ENCODE measurements around the gene DMPK. TPM values are rescaled to one million over a fixed set of nuclear protein-coding genes. Genes with fewer than 3 reads are reported as not detected.

Gene DMPK
- total and polyA plus RNA-seq, 9 of the 15 experiments (the other 6 are each of a cell fraction or from before 2014, with no cell fraction given) = 0.24 to 31.3 (median 7.3) TPM

DNA sequence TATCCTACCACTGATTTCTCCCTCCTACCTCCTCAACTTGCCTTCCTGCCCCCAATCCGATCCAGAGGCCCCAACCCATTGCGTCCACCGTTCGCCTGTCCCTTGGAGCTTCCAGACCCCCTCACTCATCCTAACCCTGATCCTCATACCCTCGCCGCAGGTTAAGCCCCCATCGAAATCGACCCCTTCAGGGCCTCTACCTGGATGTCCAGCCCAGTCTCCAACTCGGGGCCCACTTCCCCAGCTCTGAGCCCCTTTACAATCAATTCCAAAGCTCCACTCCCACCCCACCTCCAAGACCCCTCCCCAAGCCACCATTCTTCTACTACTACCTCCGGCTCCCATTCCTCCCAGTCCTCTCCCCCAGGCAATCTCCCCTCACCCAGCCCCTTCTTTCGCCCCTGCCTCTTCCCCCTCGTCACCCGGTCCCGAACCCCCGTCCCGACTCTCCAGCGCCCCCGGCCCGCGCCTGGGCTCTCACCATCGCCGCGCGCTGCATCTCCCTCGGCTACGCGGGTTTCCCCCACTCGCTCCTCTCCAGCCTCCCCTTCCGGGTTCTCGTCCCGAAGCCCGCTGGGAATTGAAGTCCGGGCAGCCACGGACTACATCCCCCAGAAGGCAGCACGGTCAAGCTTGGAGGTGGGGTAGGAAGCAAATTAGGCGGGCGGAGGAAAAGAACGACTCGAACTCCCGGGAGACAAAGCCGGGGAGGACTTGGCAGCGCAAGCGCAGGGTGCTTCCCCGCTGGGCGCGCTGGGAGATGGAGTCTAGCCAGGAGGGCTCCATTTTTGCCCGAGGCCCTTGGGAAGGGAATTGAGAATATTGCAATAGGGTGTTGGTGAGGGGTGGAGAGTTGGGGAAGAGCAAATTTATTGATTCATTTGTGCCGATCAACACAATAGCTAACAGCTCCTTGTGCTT, 51.7 kb downstream of the DMPK start, which contains the start of gene FBXO46 (continued):
- no peak for TF ChIP-seq TGIF2 (CRISPR knock-in tag; IDR thresholded peaks at IDR 0.05)
- no peak for TF ChIP-seq GABPB2 (CRISPR knock-in tag; conservative IDR thresholded peaks at IDR 0.05)
- TF ChIP-seq GTF2A2 (tag; IDR thresholded peaks at IDR 0.05) = no peak
- TF ChIP-seq FOXK1 (CRISPR knock-in tag; IDR thresholded peaks at IDR 0.05; ENCODE audit: borderline replicate concordance) = no peak
- no peak for TF ChIP-seq ZC3H8 (IDR thresholded peaks at IDR 0.05)
- TF ChIP-seq EHMT2 (IDR thresholded peaks at IDR 0.05) = no peak; the same call in 1 of the 2 replicates
- TF ChIP-seq HOXB6 (CRISPR knock-in tag; IDR thresholded peaks at IDR 0.05; ENCODE audit: borderline replicate concordance) = no peak
- TF ChIP-seq, protein P1, sequence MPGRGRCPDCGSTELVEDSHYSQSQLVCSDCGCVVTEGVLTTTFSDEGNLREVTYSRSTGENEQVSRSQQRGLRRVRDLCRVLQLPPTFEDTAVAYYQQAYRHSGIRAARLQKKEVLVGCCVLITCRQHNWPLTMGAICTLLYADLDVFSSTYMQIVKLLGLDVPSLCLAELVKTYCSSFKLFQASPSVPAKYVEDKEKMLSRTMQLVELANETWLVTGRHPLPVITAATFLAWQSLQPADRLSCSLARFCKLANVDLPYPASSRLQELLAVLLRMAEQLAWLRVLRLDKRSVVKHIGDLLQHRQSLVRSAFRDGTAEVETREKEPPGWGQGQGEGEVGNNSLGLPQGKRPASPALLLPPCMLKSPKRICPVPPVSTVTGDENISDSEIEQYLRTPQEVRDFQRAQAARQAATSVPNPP (IDR thresholded peaks at IDR 0.05; ENCODE audit: borderline replicate concordance, insufficient read depth, insufficient read length) = no peak
- TF ChIP-seq, protein P2, sequence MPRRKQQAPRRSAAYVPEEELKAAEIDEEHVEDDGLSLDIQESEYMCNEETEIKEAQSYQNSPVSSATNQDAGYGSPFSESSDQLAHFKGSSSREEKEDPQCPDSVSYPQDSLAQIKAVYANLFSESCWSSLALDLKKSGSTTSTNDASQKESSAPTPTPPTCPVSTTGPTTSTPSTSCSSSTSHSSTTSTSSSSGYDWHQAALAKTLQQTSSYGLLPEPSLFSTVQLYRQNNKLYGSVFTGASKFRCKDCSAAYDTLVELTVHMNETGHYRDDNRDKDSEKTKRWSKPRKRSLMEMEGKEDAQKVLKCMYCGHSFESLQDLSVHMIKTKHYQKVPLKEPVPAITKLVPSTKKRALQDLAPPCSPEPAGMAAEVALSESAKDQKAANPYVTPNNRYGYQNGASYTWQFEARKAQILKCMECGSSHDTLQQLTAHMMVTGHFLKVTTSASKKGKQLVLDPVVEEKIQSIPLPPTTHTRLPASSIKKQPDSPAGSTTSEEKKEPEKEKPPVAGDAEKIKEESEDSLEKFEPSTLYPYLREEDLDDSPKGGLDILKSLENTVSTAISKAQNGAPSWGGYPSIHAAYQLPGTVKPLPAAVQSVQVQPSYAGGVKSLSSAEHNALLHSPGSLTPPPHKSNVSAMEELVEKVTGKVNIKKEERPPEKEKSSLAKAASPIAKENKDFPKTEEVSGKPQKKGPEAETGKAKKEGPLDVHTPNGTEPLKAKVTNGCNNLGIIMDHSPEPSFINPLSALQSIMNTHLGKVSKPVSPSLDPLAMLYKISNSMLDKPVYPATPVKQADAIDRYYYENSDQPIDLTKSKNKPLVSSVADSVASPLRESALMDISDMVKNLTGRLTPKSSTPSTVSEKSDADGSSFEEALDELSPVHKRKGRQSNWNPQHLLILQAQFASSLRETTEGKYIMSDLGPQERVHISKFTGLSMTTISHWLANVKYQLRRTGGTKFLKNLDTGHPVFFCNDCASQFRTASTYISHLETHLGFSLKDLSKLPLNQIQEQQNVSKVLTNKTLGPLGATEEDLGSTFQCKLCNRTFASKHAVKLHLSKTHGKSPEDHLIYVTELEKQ (CRISPR knock-in tag; IDR thresholded peaks at IDR 0.05) = no peak
- TF ChIP-seq, protein P3, sequence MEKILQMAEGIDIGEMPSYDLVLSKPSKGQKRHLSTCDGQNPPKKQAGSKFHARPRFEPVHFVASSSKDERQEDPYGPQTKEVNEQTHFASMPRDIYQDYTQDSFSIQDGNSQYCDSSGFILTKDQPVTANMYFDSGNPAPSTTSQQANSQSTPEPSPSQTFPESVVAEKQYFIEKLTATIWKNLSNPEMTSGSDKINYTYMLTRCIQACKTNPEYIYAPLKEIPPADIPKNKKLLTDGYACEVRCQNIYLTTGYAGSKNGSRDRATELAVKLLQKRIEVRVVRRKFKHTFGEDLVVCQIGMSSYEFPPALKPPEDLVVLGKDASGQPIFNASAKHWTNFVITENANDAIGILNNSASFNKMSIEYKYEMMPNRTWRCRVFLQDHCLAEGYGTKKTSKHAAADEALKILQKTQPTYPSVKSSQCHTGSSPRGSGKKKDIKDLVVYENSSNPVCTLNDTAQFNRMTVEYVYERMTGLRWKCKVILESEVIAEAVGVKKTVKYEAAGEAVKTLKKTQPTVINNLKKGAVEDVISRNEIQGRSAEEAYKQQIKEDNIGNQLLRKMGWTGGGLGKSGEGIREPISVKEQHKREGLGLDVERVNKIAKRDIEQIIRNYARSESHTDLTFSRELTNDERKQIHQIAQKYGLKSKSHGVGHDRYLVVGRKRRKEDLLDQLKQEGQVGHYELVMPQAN (IDR thresholded peaks at IDR 0.05; ENCODE audit: borderline replicate concordance) = peak; percentile 80
- TF ChIP-seq, protein P4, sequence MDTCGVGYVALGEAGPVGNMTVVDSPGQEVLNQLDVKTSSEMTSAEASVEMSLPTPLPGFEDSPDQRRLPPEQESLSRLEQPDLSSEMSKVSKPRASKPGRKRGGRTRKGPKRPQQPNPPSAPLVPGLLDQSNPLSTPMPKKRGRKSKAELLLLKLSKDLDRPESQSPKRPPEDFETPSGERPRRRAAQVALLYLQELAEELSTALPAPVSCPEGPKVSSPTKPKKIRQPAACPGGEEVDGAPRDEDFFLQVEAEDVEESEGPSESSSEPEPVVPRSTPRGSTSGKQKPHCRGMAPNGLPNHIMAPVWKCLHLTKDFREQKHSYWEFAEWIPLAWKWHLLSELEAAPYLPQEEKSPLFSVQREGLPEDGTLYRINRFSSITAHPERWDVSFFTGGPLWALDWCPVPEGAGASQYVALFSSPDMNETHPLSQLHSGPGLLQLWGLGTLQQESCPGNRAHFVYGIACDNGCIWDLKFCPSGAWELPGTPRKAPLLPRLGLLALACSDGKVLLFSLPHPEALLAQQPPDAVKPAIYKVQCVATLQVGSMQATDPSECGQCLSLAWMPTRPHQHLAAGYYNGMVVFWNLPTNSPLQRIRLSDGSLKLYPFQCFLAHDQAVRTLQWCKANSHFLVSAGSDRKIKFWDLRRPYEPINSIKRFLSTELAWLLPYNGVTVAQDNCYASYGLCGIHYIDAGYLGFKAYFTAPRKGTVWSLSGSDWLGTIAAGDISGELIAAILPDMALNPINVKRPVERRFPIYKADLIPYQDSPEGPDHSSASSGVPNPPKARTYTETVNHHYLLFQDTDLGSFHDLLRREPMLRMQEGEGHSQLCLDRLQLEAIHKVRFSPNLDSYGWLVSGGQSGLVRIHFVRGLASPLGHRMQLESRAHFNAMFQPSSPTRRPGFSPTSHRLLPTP (IDR thresholded peaks at IDR 0.05; ENCODE audit: borderline replicate concordance, extremely low read depth, insufficient read length) = no peak
- no peak for TF ChIP-seq HDAC6 (IDR thresholded peaks at IDR 0.05; ENCODE audit: low read depth, low read length)
- TF ChIP-seq, protein P5, sequence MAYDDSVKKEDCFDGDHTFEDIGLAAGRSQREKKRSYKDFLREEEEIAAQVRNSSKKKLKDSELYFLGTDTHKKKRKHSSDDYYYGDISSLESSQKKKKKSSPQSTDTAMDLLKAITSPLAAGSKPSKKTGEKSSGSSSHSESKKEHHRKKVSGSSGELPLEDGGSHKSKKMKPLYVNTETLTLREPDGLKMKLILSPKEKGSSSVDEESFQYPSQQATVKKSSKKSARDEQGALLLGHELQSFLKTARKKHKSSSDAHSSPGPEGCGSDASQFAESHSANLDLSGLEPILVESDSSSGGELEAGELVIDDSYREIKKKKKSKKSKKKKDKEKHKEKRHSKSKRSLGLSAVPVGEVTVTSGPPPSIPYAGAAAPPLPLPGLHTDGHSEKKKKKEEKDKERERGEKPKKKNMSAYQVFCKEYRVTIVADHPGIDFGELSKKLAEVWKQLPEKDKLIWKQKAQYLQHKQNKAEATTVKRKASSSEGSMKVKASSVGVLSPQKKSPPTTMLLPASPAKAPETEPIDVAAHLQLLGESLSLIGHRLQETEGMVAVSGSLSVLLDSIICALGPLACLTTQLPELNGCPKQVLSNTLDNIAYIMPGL (CRISPR knock-in tag; IDR thresholded peaks at IDR 0.05) = no peak
- no peak for TF ChIP-seq MAFG (tag; conservative IDR thresholded peaks at IDR 0.05)
- peak; percentile 90 for TF ChIP-seq GABPA (tag; conservative IDR thresholded peaks at IDR 0.05; ENCODE audit: low read depth)

Data from K562 (cell line).